Liver (tissue), 3 donors: ENCODE results near the gene FHOD1.

ENCODE experiments used
- FOXA2 ChIP-seq: IDR thresholded peaks from 2 replicates; pipeline ENCODE4 v1.6.1; 2016; ENCODE audit warnings: antibody characterized with exemption
- MAX ChIP-seq: IDR thresholded peaks from 2 replicates; pipeline ENCODE4 v1.6.1; 2016; ENCODE audit warnings: antibody characterized with exemption
- NR2F2 ChIP-seq: IDR thresholded peaks from 2 replicates; pipeline ENCODE4 v1.6.1; 2016; ENCODE audit warnings: antibody characterized with exemption
- RAD21 ChIP-seq, 2 donors: IDR thresholded peaks; 2 replicates each; pipeline ENCODE4 v1.6.1; 2016; ENCODE audit warnings: antibody characterized with exemption in 2 of 2, mild to moderate bottlenecking in 2 of 2
- REST ChIP-seq: IDR thresholded peaks from 2 replicates; pipeline ENCODE4 v1.6.1; 2016; ENCODE audit warnings: antibody characterized with exemption, mild to moderate bottlenecking
- RXRA ChIP-seq, 2 donors: IDR thresholded peaks; 2 replicates each; pipeline ENCODE4 v1.6.1; 2017 to 2018; ENCODE audit warnings: antibody characterized with exemption in 2 of 2, mild to moderate bottlenecking in 1 of 2
- ZBTB33 ChIP-seq: IDR thresholded peaks from 2 replicates; pipeline ENCODE4 v1.6.1; 2016; ENCODE audit warnings: antibody characterized with exemption
- TF ChIP-seq, protein P1 (sequence below): fragments of 150-350 bp; IDR thresholded peaks from 2 replicates; pipeline ENCODE4 v1.5.1; 2017; ENCODE audit warnings: improper control_type of control experiment, low read depth, low read length; ENCODE audit not compliant: missing input control
- TF ChIP-seq, protein P2 (sequence below): IDR thresholded peaks from 2 replicates; pipeline ENCODE4 v1.6.1; 2016; ENCODE audit warnings: antibody characterized with exemption
- donor health status: healthy.
- donor health status: healthy.

- TF ChIP-seq, protein P1, sequence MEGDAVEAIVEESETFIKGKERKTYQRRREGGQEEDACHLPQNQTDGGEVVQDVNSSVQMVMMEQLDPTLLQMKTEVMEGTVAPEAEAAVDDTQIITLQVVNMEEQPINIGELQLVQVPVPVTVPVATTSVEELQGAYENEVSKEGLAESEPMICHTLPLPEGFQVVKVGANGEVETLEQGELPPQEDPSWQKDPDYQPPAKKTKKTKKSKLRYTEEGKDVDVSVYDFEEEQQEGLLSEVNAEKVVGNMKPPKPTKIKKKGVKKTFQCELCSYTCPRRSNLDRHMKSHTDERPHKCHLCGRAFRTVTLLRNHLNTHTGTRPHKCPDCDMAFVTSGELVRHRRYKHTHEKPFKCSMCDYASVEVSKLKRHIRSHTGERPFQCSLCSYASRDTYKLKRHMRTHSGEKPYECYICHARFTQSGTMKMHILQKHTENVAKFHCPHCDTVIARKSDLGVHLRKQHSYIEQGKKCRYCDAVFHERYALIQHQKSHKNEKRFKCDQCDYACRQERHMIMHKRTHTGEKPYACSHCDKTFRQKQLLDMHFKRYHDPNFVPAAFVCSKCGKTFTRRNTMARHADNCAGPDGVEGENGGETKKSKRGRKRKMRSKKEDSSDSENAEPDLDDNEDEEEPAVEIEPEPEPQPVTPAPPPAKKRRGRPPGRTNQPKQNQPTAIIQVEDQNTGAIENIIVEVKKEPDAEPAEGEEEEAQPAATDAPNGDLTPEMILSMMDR = no peak
- TF ChIP-seq ZBTB33 (no peak), FOXA2 (no peak), RXRA (IDR thresholded peaks at IDR 0.05) (no peak), REST (no peak), RAD21 (IDR thresholded peaks at IDR 0.05) (no peak), NR2F2 (no peak), MAX (no peak)
- TF ChIP-seq, protein P2, sequence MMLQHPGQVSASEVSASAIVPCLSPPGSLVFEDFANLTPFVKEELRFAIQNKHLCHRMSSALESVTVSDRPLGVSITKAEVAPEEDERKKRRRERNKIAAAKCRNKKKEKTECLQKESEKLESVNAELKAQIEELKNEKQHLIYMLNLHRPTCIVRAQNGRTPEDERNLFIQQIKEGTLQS = no peak
Observed at GRCh38 chr16:67268136-67268579, 20.9 kb upstream of the FHOD1 start.
